Osteoblast (primary cell): ENCODE data around the gene DPP10. TPM values are rescaled to one million over a fixed set of nuclear protein-coding genes. Genes with fewer than 3 reads are reported as not detected.

Experiments
- DNase-seq: peaks from one replicate; pipeline ENCODE4 v3.0.0; 2011; ENCODE audit warnings: low spot score, mixed read lengths; ENCODE audit not compliant: insufficient read length; ENCODE audit errors: missing footprints
- H2AFZ ChIP-seq: 2 replicates; pipeline ENCODE4 v1.6.0; 2011; ENCODE audit warnings: mild to moderate bottlenecking, low read length
- H3K27ac ChIP-seq: 2 replicates; pipeline ENCODE4 v1.5.1; 2011; ENCODE audit warnings: mild to moderate bottlenecking, low read depth, low read length, moderate library complexity
- H3K27me3 ChIP-seq: 2 replicates; pipeline ENCODE4 v1.6.0; 2012; ENCODE audit warnings: mild to moderate bottlenecking, control low read depth, inconsistent platforms, low read length, moderate library complexity; ENCODE audit not compliant: insufficient read depth
- H3K36me3 ChIP-seq: 2 replicates; pipeline ENCODE4 v1.5.1; 2011; ENCODE audit warnings: mild to moderate bottlenecking, low read length, control low read depth, moderate library complexity; ENCODE audit not compliant: insufficient read depth
- H3K4me1 ChIP-seq: 2 replicates; pipeline ENCODE4 v1.5.1; 2011; ENCODE audit warnings: mild to moderate bottlenecking, low read length, control low read depth, moderate library complexity; ENCODE audit not compliant: insufficient read depth
- H3K4me2 ChIP-seq: 2 replicates; pipeline ENCODE4 v1.6.0; 2011; ENCODE audit warnings: mild to moderate bottlenecking, low read length; ENCODE audit not compliant: insufficient read depth
- H3K4me3 ChIP-seq: fragments of 200-600 bp; sonication (generic); 3 replicates; pipeline ENCODE4 v1.5.1; 2012; ENCODE audit warnings: mild to moderate bottlenecking, low read length, inconsistent platforms; ENCODE audit not compliant: insufficient read depth
- H3K79me2 ChIP-seq: 2 replicates; pipeline ENCODE4 v1.6.0; 2012; ENCODE audit warnings: mild to moderate bottlenecking, low read length, control low read depth, inconsistent platforms; ENCODE audit not compliant: insufficient read depth
- H3K9me3 ChIP-seq: 2 replicates; pipeline ENCODE4 v1.5.1; 2011; ENCODE audit warnings: low read depth, low read length, control low read depth
- H4K20me1 ChIP-seq: 2 replicates; pipeline ENCODE4 v1.6.0; 2012; ENCODE audit warnings: mild to moderate bottlenecking, low read length, control low read depth; ENCODE audit not compliant: insufficient read depth
- CTCF ChIP-seq: IDR thresholded peaks from 2 replicates; pipeline ENCODE4 v1.5.1; 2011; ENCODE audit warnings: mild to moderate bottlenecking, low read depth, low read length, moderate library complexity; ENCODE audit errors: extremely low read depth
- total RNA-seq: library from RNA; depleted of rRNA; stranded (reverse); fragments of >200 nt; gene quantifications from 2 replicates; pipeline ENCODE4 v1.2.3, GENCODE V29; 2012

Gene DPP10
- total RNA-seq, 1 donor: not detected

- H2AFZ ChIP-seq: no peak overlapping the region
- no peaks in the 10 kb centered on the region for H3K36me3 ChIP-seq
- no peak overlapping the region for H3K27ac ChIP-seq
These were observed 166.8 kb downstream of the DPP10 start for GRCh38 chr2:114609203-114609602.

GRCh38 chr2:114609801-114610200 is 167.4 kb downstream of the DPP10 start:
- Histone ChIP-seq H3K4me1 (no peaks in the 10 kb centered on the region), H2AFZ (no peak overlapping the region), H3K27ac (no peak overlapping the region), H3K4me2 (no peak overlapping the region), H3K79me2 (no peaks in the 10 kb centered on the region), H3K4me3 (no peak overlapping the region), H4K20me1 (no peaks in the 10 kb centered on the region), H3K36me3 (no peaks in the 10 kb centered on the region), H3K27me3 (no peaks in the 10 kb centered on the region), H3K9me3 (no peaks in the 10 kb centered on the region)
- TF ChIP-seq CTCF: no peak
- no peak for DNase-seq

More at GRCh38 chr2:114609203-114609602, 166.8 kb downstream of the DPP10 start:
- no peaks in the 10 kb centered on the region for H4K20me1 ChIP-seq
- no peak overlapping the region for H3K4me2 ChIP-seq
- H3K9me3 ChIP-seq: no peaks in the 10 kb centered on the region
- no peaks in the 10 kb centered on the region for H3K79me2 ChIP-seq
- no peaks in the 10 kb centered on the region for H3K27me3 ChIP-seq
- no peak for TF ChIP-seq CTCF
- peak; percentile 1 for DNase-seq
- no peak overlapping the region for H3K4me3 ChIP-seq
- H3K4me1 ChIP-seq: no peaks in the 10 kb centered on the region

- H4K20me1 ChIP-seq: no peaks in the 10 kb centered on the region
- H3K4me1 ChIP-seq: no peaks in the 10 kb centered on the region
- no peaks in the 10 kb centered on the region for H3K36me3 ChIP-seq
- H3K9me3 ChIP-seq: no peaks in the 10 kb centered on the region
- H2AFZ ChIP-seq: no peak overlapping the region
- no peaks in the 10 kb centered on the region for H3K27me3 ChIP-seq
- no peak overlapping the region for H3K4me2 ChIP-seq
- TF ChIP-seq CTCF: no peak
- no peak overlapping the region for H3K4me3 ChIP-seq
- DNase-seq: no peak
- no peaks in the 10 kb centered on the region for H3K79me2 ChIP-seq
- H3K27ac ChIP-seq: no peak overlapping the region
These were observed 168.2 kb downstream of the DPP10 start for GRCh38 chr2:114610677-114611076.

GRCh38 chr2:114614592-114614991 is 172.2 kb downstream of the DPP10 start:
- no peak for TF ChIP-seq CTCF
- no peak overlapping the region for H3K4me3 ChIP-seq
- no peak for DNase-seq
- H3K36me3 ChIP-seq: no peaks in the 10 kb centered on the region
- H3K4me2 ChIP-seq: no peak overlapping the region
- no peaks in the 10 kb centered on the region for H4K20me1 ChIP-seq
- no peaks in the 10 kb centered on the region for H3K4me1 ChIP-seq
- no peak overlapping the region for H2AFZ ChIP-seq
- H3K27me3 ChIP-seq: no peaks in the 10 kb centered on the region
- no peaks in the 10 kb centered on the region for H3K9me3 ChIP-seq
- no peak overlapping the region for H3K27ac ChIP-seq
- H3K79me2 ChIP-seq: no peaks in the 10 kb centered on the region
